ENCODE results near the gene SLC6A3. TPM values are rescaled to one million over a fixed set of nuclear protein-coding genes. Genes with fewer than 3 reads are reported as not detected.
A peak's percentile ranks its signal among the peaks of the same experiment; 100 is the strongest.

The SLC6A3 gene
- total RNA-seq, 2 experiments from 2014 or later = not detected

DNA sequence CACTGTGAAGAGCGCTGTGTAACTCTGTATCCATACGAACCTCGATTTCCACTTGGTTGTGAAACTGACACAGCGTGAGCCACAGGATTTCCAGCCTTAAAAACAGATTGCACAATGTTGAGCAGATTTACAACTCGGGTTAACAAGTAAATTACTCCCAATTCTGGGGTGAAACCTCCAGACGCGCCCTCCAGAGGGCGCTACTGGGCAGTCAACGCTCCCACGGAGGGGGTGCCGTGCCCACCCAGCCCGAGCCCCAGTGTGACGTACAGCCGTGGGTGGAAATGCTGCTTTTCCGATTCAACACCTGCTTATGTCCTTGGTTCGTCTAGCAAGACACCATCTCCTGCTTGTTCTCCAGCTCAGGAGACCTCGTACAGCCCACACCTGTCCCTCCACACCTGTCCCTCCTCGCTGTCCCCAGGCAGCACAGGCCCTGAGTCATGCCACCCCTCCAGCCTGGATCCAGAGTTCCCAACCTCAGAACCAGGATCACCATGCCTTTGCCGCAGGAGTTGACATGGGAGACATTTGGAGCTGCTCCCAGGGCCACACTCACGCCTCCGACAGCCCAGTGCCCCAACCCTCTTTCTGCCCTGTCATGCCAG, 34.4 kb upstream of the SLC6A3 start:
- intact Hi-C loops (cut with micrococcal nuclease; ENCODE audit: unreplicated experiment) = loop anchor here (1.0 to 2.0 kb wide), 3 partner anchors 61 to 162 kb away; no protein-coding TSS in a partner anchor
- peaks cover 31% of the 10 kb centered on the region for H3K4me1 ChIP-seq (ENCODE audit: insufficient read depth, low read length, poor library complexity, severe bottlenecking)

GRCh38 chr5:1479066-1479465, 33.8 kb upstream of the SLC6A3 start:
- DNase-seq (ENCODE audit: low spot score) = no peak
- H3K36me3 ChIP-seq (ENCODE audit: insufficient read depth, low read length) = peaks cover 60% of the 10 kb centered on the region

More for the DNA sequence above, 34.4 kb upstream of the SLC6A3 start:
- CTCF ChIA-PET (ENCODE audit: unreplicated experiment) = interaction anchor here (0.6 to 1.0 kb wide), 3 partner anchors 12 to 165 kb away, joined by 3 to 6 read pairs (median 3); no protein-coding TSS in a partner anchor
- Histone ChIP-seq H4K20me1 (ENCODE audit: insufficient read depth, low read length) (no peaks in the 10 kb centered on the region), H3K9me3 (ENCODE audit: low read length) (no peaks in the 10 kb centered on the region), H3K9me2 (ENCODE audit: insufficient read depth, low read length) (no peaks in the 10 kb centered on the region), H2AFZ (ENCODE audit: low read length) (no peak overlapping the region), H3K79me2 (ENCODE audit: insufficient read depth, low read depth, low read length) (no peaks in the 10 kb centered on the region), H3K4me3 (ENCODE audit: low read depth, low read length, poor library complexity, severe bottlenecking) (no peak overlapping the region), H3K36me3 (ENCODE audit: insufficient read depth, low read length) (peaks cover 57% of the 10 kb centered on the region), H3K4me2 (ENCODE audit: low read length) (peak overlapping the region; percentile 9; the same call in 1 of the 2 replicates), H3K27ac (ENCODE audit: low read depth, low read length, poor library complexity, severe bottlenecking) (no peak overlapping the region)
- DNase-seq (ENCODE audit: low spot score) = peak; percentile 65
- no TSS peak for BruUV-seq (replicated peaks)
- no peak for TF ChIP-seq EZH2phosphoT487 (IDR thresholded peaks at IDR 0.05; ENCODE audit: borderline replicate concordance, low read depth, low read length)
- TF ChIP-seq CTCF (conservative IDR thresholded peaks at IDR 0.05; ENCODE audit: low read length) = peak; percentile 92
- POLR2A ChIA-PET = no interaction called here

More at GRCh38 chr5:1479066-1479465, 33.8 kb upstream of the SLC6A3 start:
- POLR2A ChIA-PET = interaction anchor here (0.7 kb wide), 1 partner anchor 226 kb away, joined by 3 read pairs; no protein-coding TSS in a partner anchor
- no peak overlapping the region for H3K27ac ChIP-seq (ENCODE audit: low read depth, low read length, poor library complexity, severe bottlenecking)
- intact Hi-C loops (cut with micrococcal nuclease; ENCODE audit: unreplicated experiment) = loop anchor here (1.0 to 2.0 kb wide), 3 partner anchors 61 to 162 kb away; no protein-coding TSS in a partner anchor
- no peaks in the 10 kb centered on the region for H3K9me3 ChIP-seq (ENCODE audit: low read length)
- no peak overlapping the region for H3K4me2 ChIP-seq (ENCODE audit: low read length)
- no peaks in the 10 kb centered on the region for H3K9me2 ChIP-seq (ENCODE audit: insufficient read depth, low read length)
- peaks cover 27% of the 10 kb centered on the region for H3K4me1 ChIP-seq (ENCODE audit: insufficient read depth, low read length, poor library complexity, severe bottlenecking)
- no peak overlapping the region for H2AFZ ChIP-seq (ENCODE audit: low read length)
- no TSS peak for BruUV-seq (replicated peaks)
- CTCF ChIA-PET (ENCODE audit: unreplicated experiment) = interaction anchor here (0.6 kb wide), 2 partner anchors 24 to 182 kb away, joined by 3 read pairs; no protein-coding TSS in a partner anchor
- H4K20me1 ChIP-seq (ENCODE audit: insufficient read depth, low read length) = no peaks in the 10 kb centered on the region
- H3K4me3 ChIP-seq (ENCODE audit: low read depth, low read length, poor library complexity, severe bottlenecking) = no peak overlapping the region
- no peaks in the 10 kb centered on the region for H3K79me2 ChIP-seq (ENCODE audit: insufficient read depth, low read depth, low read length)
- TF ChIP-seq EZH2phosphoT487 (IDR thresholded peaks at IDR 0.05; ENCODE audit: borderline replicate concordance, low read depth, low read length) (no peak), CTCF (conservative IDR thresholded peaks at IDR 0.05; ENCODE audit: low read length) (no peak)

All from OCI-LY7 (cell line).